Brain pericyte (primary cell): ENCODE measurements around the gene CDH4.

Experiments
- DNase-seq: peaks from one replicate; pipeline ENCODE4 v3.0.0-alpha.2; 2012; ENCODE audit warnings: low read depth, low spot score

The CDH4 gene

GRCh38 chr20:61665528-61666470, 413.7 kb downstream of the CDH4 start:
- DNase-seq: no peak

GRCh38 chr20:61666471-61666832, 414.4 kb downstream of the CDH4 start:
- no peak for DNase-seq

GRCh38 chr20:61667056-61667792, 415.2 kb downstream of the CDH4 start:
- DNase-seq: no peak

GRCh38 chr20:61668065-61668650, 416.1 kb downstream of the CDH4 start:
- no peak for DNase-seq

GRCh38 chr20:61668771-61669503, 416.9 kb downstream of the CDH4 start:
- DNase-seq: no peak

GRCh38 chr20:61670274-61670673, 418.2 kb downstream of the CDH4 start:
- DNase-seq: no peak

- DNase-seq: no peak
Observed at GRCh38 chr20:61671559-61671958, 419.5 kb downstream of the CDH4 start.

GRCh38 chr20:61673152-61673847, 421.2 kb downstream of the CDH4 start:
- no peak for DNase-seq

- DNase-seq: no peak
Observed at GRCh38 chr20:61674121-61674520, 422.1 kb downstream of the CDH4 start.

GRCh38 chr20:61674688-61675087, 422.6 kb downstream of the CDH4 start:
- no peak for DNase-seq

GRCh38 chr20:61677928-61678327, 425.9 kb downstream of the CDH4 start:
- no peak for DNase-seq

GRCh38 chr20:61678437-61678836, 426.4 kb downstream of the CDH4 start:
- DNase-seq: no peak

GRCh38 chr20:61679473-61679872, 427.4 kb downstream of the CDH4 start:
- no peak for DNase-seq

- no peak for DNase-seq
Observed at GRCh38 chr20:61680096-61680495, 428.0 kb downstream of the CDH4 start.

- no peak for DNase-seq
Observed at GRCh38 chr20:61682114-61682995, 430.3 kb downstream of the CDH4 start.

GRCh38 chr20:61682996-61683681, 431.1 kb downstream of the CDH4 start:
- DNase-seq: no peak

- no peak for DNase-seq
Observed at GRCh38 chr20:61683721-61684120, 431.7 kb downstream of the CDH4 start.

- DNase-seq: no peak
Observed at GRCh38 chr20:61684136-61684535, 432.1 kb downstream of the CDH4 start.

- DNase-seq: no peak
Observed at GRCh38 chr20:61684583-61685235, 432.6 kb downstream of the CDH4 start.
